ENCODE results near the gene NDUFC1.
"Not testable (repeated sequence)": the region's sequence is repeated elsewhere in the genome, so short reads cannot be mapped to it uniquely, and the experiment has no call there.

NDUFC1 gene

DNA sequence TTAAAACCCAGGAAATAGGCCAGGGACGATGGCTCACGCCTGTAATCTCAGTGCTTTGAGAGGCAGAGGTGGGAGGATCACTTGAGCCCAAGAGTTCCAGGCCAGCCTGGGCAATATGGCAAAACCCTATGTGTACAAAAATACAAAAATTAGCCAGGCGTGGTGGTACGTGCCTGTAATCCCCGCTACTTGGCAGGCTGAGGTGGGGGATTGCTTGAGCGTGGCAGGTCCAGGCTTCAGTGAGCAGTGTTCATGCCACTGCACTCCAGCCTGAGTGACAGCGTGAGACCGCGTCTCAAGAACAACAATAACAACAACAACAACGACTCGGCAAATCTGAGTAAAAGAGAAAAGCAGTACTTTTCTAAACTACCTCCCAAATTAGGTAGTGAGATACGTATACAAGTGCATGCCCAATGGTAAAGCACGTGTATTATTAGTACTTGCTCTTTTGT is 13.0 kb upstream of the NDUFC1 start:
- TF ChIP-seq, protein P1, sequence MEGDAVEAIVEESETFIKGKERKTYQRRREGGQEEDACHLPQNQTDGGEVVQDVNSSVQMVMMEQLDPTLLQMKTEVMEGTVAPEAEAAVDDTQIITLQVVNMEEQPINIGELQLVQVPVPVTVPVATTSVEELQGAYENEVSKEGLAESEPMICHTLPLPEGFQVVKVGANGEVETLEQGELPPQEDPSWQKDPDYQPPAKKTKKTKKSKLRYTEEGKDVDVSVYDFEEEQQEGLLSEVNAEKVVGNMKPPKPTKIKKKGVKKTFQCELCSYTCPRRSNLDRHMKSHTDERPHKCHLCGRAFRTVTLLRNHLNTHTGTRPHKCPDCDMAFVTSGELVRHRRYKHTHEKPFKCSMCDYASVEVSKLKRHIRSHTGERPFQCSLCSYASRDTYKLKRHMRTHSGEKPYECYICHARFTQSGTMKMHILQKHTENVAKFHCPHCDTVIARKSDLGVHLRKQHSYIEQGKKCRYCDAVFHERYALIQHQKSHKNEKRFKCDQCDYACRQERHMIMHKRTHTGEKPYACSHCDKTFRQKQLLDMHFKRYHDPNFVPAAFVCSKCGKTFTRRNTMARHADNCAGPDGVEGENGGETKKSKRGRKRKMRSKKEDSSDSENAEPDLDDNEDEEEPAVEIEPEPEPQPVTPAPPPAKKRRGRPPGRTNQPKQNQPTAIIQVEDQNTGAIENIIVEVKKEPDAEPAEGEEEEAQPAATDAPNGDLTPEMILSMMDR (IDR thresholded peaks at IDR 0.05; ENCODE audit: low read depth, low read length): no peak
- Histone ChIP-seq H3K27me3 (ENCODE audit: insufficient read depth, low read depth, severe bottlenecking) (no peaks in the 10 kb centered on the region), H3K36me3 (peaks cover 6% of the 10 kb centered on the region), H3K4me3 (ENCODE audit: low read depth, low read length) (no peak overlapping the region), H3K27ac (no peak overlapping the region), H3K9me3 (ENCODE audit: severe bottlenecking) (no peaks in the 10 kb centered on the region)
- no peak for DNase-seq

DNA sequence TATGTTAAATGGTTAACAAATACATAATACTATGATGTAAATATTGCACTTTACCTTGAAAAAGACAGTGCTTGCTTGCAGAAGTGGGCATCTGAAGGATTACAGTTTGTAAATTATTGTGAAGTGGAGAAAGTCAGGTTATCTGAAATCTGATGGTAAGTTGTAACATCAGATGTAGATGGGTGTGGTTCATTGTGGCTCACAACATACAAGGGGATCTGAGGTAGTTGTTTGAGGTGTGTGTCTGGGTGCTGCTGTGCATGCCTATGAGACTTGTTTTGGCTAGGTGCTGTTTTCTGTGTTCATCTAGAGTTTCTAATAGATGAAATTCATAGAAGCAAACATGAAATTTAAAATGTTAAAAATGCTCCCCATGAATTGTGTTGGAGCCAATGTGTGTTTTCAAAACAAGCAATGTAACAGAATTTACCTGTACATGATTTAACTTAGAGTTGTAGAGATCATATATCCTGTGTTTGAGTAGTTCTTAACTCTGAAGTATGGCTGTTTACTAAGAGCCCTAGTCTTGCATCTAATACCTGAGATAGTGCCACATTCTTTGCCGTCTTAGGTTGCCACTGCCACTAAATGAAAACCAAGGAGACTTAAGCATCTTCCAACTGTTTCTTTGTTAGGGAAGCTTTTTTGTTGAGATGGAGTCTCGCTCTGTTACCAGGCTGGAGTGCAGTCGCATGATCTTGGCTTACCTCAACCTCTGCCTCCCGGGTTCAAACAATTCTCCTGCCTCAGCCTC is 11.9 kb upstream of the NDUFC1 start:
- no peak overlapping the region for H3K4me3 ChIP-seq (ENCODE audit: low read depth, low read length)
- no peaks in the 10 kb centered on the region for H3K9me3 ChIP-seq (ENCODE audit: severe bottlenecking)
- TF ChIP-seq, protein P1 (IDR thresholded peaks at IDR 0.05; ENCODE audit: low read depth, low read length): no peak
- no peak for DNase-seq
- peaks cover 6% of the 10 kb centered on the region for H3K36me3 ChIP-seq
- H3K27me3 ChIP-seq (ENCODE audit: insufficient read depth, low read depth, severe bottlenecking): no peaks in the 10 kb centered on the region
- H3K27ac ChIP-seq: no peak overlapping the region

DNA sequence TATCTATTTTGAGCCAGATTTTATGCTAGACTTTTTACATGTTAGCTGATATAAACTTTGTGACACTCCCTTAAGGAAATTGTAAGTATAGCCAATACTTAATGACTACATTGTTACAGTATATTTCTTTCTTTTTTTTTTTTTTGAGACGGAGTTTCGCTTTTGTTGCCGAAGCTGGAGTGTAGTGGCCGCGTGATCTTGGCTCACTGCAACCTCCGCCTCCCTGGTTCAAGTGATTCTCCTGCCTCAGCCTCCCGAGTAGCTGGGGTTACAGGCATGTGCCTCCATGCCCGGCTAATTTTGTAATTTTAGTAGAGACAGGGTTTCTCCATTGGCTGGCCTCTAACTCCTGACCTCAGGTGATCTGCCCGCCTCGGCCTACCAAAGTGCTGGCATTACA is 11.1 kb upstream of the NDUFC1 start:
- not testable (repeated sequence) for H3K9me3 ChIP-seq (ENCODE audit: severe bottlenecking); H3K27me3 ChIP-seq (ENCODE audit: insufficient read depth, low read depth, severe bottlenecking); DNase-seq; H3K4me3 ChIP-seq (ENCODE audit: low read depth, low read length); H3K27ac ChIP-seq
- peaks cover 10% of the 10 kb centered on the region for H3K36me3 ChIP-seq

DNA sequence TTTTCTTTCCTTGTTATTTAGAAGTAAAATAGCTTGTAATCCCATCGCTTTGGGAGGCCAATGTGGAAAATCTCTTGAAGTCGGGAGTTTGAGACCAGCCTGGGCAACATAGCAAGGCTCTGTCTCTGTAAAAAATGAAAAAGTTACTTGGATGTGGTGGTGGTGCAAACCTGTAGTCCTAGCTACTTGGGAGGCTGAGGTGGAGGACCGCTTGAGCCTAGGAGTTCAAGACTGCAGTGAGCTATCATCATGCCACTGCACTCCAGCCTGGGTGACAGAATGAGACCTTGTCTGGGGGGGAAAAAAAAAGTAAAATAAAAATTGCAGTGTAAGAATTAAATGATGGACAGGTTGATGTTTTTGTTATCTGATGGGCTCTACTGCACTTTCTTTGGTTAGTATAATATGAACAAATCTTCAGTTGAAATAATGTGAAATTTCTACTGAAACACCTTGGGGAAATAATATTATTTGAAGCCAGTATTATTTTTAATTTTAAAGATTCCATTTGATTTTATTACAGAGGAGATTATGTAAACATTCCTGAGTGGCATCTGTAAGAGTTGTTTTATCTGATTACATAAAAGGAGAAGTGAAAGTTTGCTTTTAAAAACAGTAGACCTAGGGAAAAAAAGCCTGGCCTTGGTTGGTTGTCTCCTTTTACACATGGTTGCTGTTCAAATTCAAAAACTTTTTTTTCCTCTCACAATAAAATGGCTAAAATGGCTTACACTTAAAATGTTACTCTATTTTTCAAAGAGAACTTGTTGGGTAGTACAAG is 10.5 kb upstream of the NDUFC1 start:
- Histone ChIP-seq H3K27me3 (ENCODE audit: insufficient read depth, low read depth, severe bottlenecking) (no peaks in the 10 kb centered on the region), H3K4me3 (ENCODE audit: low read depth, low read length) (no peak overlapping the region), H3K36me3 (peaks cover 15% of the 10 kb centered on the region), H3K9me3 (ENCODE audit: severe bottlenecking) (no peaks in the 10 kb centered on the region), H3K27ac (no peak overlapping the region)
- no peak for DNase-seq
- TF ChIP-seq, protein P1 (IDR thresholded peaks at IDR 0.05; ENCODE audit: low read depth, low read length): no peak

DNA sequence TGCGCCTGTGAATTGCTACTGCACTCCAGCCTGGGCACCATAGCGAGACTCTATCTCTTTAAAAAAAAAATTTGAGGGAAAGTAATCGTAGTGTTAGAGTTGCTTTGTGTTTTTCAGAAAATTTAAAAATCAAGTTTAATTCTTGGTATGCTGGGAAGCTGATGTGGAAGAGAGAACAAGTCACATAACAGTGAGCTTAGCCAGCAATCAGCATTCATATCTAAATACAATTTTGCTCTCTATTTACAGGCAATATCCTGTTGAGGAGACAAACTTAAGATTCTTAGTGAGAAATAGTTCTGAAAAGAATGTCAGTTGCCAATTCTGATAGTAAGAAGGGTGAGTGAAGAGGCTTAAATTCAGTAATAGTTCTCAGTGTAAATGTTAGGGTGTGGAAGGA is 9.6 kb upstream of the NDUFC1 start:
- Histone ChIP-seq H3K27ac (no peak overlapping the region), H3K9me3 (ENCODE audit: severe bottlenecking) (no peaks in the 10 kb centered on the region), H3K27me3 (ENCODE audit: insufficient read depth, low read depth, severe bottlenecking) (no peaks in the 10 kb centered on the region), H3K4me3 (ENCODE audit: low read depth, low read length) (no peak overlapping the region), H3K36me3 (peaks cover 20% of the 10 kb centered on the region)
- TF ChIP-seq, protein P1 (IDR thresholded peaks at IDR 0.05; ENCODE audit: low read depth, low read length): no peak
- DNase-seq: no peak

DNA sequence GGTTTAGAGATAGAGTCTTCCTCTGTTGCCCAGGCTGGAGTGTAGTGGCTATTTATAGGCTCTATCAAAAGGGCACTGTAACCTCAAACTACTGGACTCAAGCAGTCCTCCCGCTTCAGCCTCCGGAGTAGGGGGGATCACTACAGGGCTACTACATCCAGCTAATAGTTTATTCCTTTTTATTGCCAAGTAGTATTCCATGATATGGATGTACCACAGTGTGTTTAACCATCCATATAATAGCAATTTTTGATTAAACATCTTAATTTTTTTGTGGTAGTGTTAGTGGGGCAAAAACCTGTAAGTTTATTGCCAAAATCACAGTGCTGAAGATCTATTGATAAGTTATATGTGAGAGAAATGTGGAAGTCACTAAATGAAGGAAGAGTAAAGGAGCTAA is 2.6 kb upstream of the NDUFC1 start:
- TF ChIP-seq, protein P1 (IDR thresholded peaks at IDR 0.05; ENCODE audit: low read depth, low read length): no peak
- Histone ChIP-seq H3K9me3 (ENCODE audit: severe bottlenecking) (peaks cover 3% of the 10 kb centered on the region), H3K27ac (no peak overlapping the region), H3K27me3 (ENCODE audit: insufficient read depth, low read depth, severe bottlenecking) (no peaks in the 10 kb centered on the region), H3K36me3 (peaks cover 61% of the 10 kb centered on the region), H3K4me3 (ENCODE audit: low read depth, low read length) (no peak overlapping the region)
- DNase-seq: no peak

Measured in WERI-Rb-1 (cell line).